GM12878 (cell line): Measurements from ENCODE around the gene CCL7. TPM values are rescaled to one million over a fixed set of nuclear protein-coding genes. Genes with fewer than 3 reads are reported as not detected.

Experiments
- ATAC-seq: fragments of 200-7000 bp; cut with Tn5 transposase; 3 replicates; pipeline ENCODE4 v1.9.1; 2020; ENCODE audit warnings: mild to moderate bottlenecking, moderate library complexity
- BruUV-seq: library from RNA; stranded (reverse); fragments of 400-500 nt; replicated peaks from 2 replicates; lab custom pipeline; 2021; lab: Mats Ljungman, UMichigan
- CTCF ChIA-PET: fragments of 300-600 bp; sonication (Branson Sonifier 250); formaldehyde crosslinking; extraction: SDS; loops from one replicate; lab custom pipeline; 2021; ENCODE audit warnings: inconsistent platforms; lab: Yijun Ruan, JAX
- POLR2A ChIA-PET: fragments of 350-600 bp; formaldehyde crosslinking; extraction: SDS; loops from one replicate; lab custom pipeline; 2021; ENCODE audit warnings: inconsistent platforms; lab: Charles Lee
- RAD21 ChIA-PET: fragments of 300-600 bp; sonication (Branson Sonifier 250); formaldehyde crosslinking; loops from one replicate; lab custom pipeline; 2023; ENCODE audit warnings: antibody characterized with exemption; ENCODE audit not compliant: unreplicated experiment; lab: Charles Lee
- SMC1A ChIA-PET: fragments of 300-600 bp; sonication (Branson Sonifier 250); formaldehyde crosslinking; loops from one replicate; lab custom pipeline; 2023; ENCODE audit not compliant: unreplicated experiment, uncharacterized antibody; lab: Charles Lee
- DNase-seq: peaks from one replicate; pipeline ENCODE4 v3.0.0-alpha.2; 2011; ENCODE audit warnings: low read depth, low spot score
- FAIRE-seq: peaks from 3 replicates; lab custom pipeline; 2011; peaks lifted over from hg19 to GRCh38; lab: Jason Lieb, UNC
- H2AFZ ChIP-seq: 2 replicates; pipeline ENCODE4 v1.6.0; 2011; ENCODE audit warnings: low read depth, low read length, control low read depth; ENCODE audit not compliant: control insufficient read depth
- H3K27ac ChIP-seq: 2 replicates; pipeline ENCODE4 v1.5.1; 2011; ENCODE audit warnings: control low read depth; ENCODE audit not compliant: control insufficient read depth, insufficient read depth
- H3K27me3 ChIP-seq, 2 experiments: replicated peaks in 1 of 2; 2 replicates each; pipeline versions ENCODE4 v1.6.0 to v1.6.1; 2011; ENCODE audit warnings: low read length in 1 of 2; ENCODE audit not compliant: control insufficient read depth in 2 of 2, insufficient read depth in 2 of 2
- H3K36me3 ChIP-seq, 2 experiments: 2 replicates each; pipeline ENCODE4 v1.5.1; 2011; ENCODE audit warnings: low read length in 1 of 2; ENCODE audit not compliant: control insufficient read depth in 2 of 2, insufficient read depth in 2 of 2
- H3K4me1 ChIP-seq: 2 replicates; pipeline ENCODE4 v1.6.1; 2011; ENCODE audit warnings: mild to moderate bottlenecking, low read length, moderate library complexity, mixed read lengths; ENCODE audit not compliant: control insufficient read depth, insufficient read depth
- H3K4me2 ChIP-seq: 2 replicates; pipeline ENCODE4 v1.6.0; 2011; ENCODE audit warnings: control low read depth; ENCODE audit not compliant: control insufficient read depth, insufficient read depth
- H3K4me3 ChIP-seq: fragments of 200-600 bp; sonication (generic); 2 replicates; pipeline ENCODE4 v1.5.1; 2016
- H3K79me2 ChIP-seq: 2 replicates; pipeline ENCODE4 v1.6.0; 2011; ENCODE audit warnings: low read length; ENCODE audit not compliant: control insufficient read depth, insufficient read depth
- H3K9ac ChIP-seq: 2 replicates; pipeline ENCODE4 v1.8.0; 2011; ENCODE audit warnings: low read length, control low read depth, mixed read lengths; ENCODE audit not compliant: control insufficient read depth, insufficient read depth
- H3K9me3 ChIP-seq: replicated peaks from 3 replicates; pipeline ENCODE4 v1.5.1; 2011; ENCODE audit warnings: mild to moderate bottlenecking, low read length; ENCODE audit not compliant: control insufficient read depth, insufficient read depth
- H4K20me1 ChIP-seq: 2 replicates; pipeline ENCODE4 v1.6.0; 2011; ENCODE audit not compliant: control insufficient read depth, insufficient read depth
- CEBPB ChIP-seq, 2 experiments: fragments of 150-350 bp in 1 of 2; IDR thresholded peaks; 2 replicates each; pipeline ENCODE4 v1.6.1; 2012 to 2014; ENCODE audit warnings: low read depth in 2 of 2, low read length in 2 of 2, borderline replicate concordance in 1 of 2, inconsistent platforms in 1 of 2
- EED ChIP-seq: sonication (generic); IDR thresholded peaks from 2 replicates; pipeline ENCODE4 v1.6.1; 2016; ENCODE audit warnings: antibody characterized with exemption, low read depth
- EZH2 ChIP-seq: IDR thresholded peaks from 2 replicates; pipeline ENCODE4 v1.6.1; 2012; ENCODE audit warnings: low read depth, mild to moderate bottlenecking, control low read depth, inconsistent platforms, low read length, borderline replicate concordance; ENCODE audit not compliant: control insufficient read depth
- KAT2A ChIP-seq: conservative IDR thresholded peaks from 2 replicates; pipeline ENCODE4 v1.6.1; 2011; ENCODE audit warnings: low read depth, low read length; ENCODE audit not compliant: control insufficient read depth
- POU2F2 ChIP-seq: IDR thresholded peaks from 3 replicates; pipeline ENCODE4 v1.6.1; 2011; ENCODE audit warnings: low read depth, mild to moderate bottlenecking, low read length, borderline replicate concordance
- RUNX3 ChIP-seq: IDR thresholded peaks from 2 replicates; pipeline ENCODE4 v1.6.1; 2012; ENCODE audit warnings: low read length, inconsistent platforms
- SMAD1 ChIP-seq: fragments of 450-650 bp; IDR thresholded peaks from 2 replicates; pipeline ENCODE4 v1.6.1; 2018; ENCODE audit warnings: mild to moderate bottlenecking, low read depth; ENCODE audit not compliant: partially characterized antibody
- SPI1 ChIP-seq: IDR thresholded peaks from 2 replicates; pipeline ENCODE4 v1.6.1; 2011; ENCODE audit warnings: low read depth, mild to moderate bottlenecking, low read length, moderate library complexity, borderline replicate concordance; ENCODE audit not compliant: insufficient read depth
- TCF12 ChIP-seq: IDR thresholded peaks from 2 replicates; pipeline ENCODE4 v1.6.1; 2011; ENCODE audit warnings: low read depth, mild to moderate bottlenecking, low read length
- WGBS: methylation state at CpG from one replicate; pipeline ENCODE4 v1.1.6; 2016; ENCODE audit warnings: low lambda C conversion rate; ENCODE audit not compliant: insufficient replicate concordance, insufficient coverage; ENCODE audit errors: missing lambda C conversion rate; 5-methylcytosine and 5-hydroxymethylcytosine counted together
- in situ Hi-C: fragments of 300-500 bp; cut with MboI; formaldehyde crosslinking; loops from 9 replicates; pipeline ENCODE4 v1.14.3; 2018; ENCODE audit warnings: mixed read lengths
- intact Hi-C: fragments of 100-400 bp; cut with micrococcal nuclease; formaldehyde crosslinking; loops from one replicate; pipeline ENCODE4 v1.14.2; 2022; ENCODE audit not compliant: unreplicated experiment
- polyA plus RNA-seq, 11 experiments: library from polyadenylated mRNA; depleted of rRNA in 4 of 11; unstranded in 6 of 11; stranded (reverse) in 5 of 11; fragments of >200 nt; fragmentation: Nextera tagmentation in 4 of 11; fragmentation: Illumina TruSeq in 1 of 11; extraction: Ambion mirVana in 4 of 11; extraction: Trizol in 1 of 11; gene quantifications; 1 replicate in 1 of 11; 2 replicates in 10 of 11; pipeline versions ENCODE4 v1.2.1 to v1.2.3, GENCODE V29; 2011 to 2016; ENCODE audit warnings: inconsistent platforms in 2 of 11, missing spikeins in 2 of 11, low read depth in 1 of 11
- total RNA-seq, 4 experiments: library from RNA; depleted of rRNA in 3 of 4; stranded (reverse); fragments of >200 nt in 3 of 4; fragmentation: Illumina TruSeq in 1 of 4; extraction: Trizol in 1 of 4; gene quantifications; 2 replicates each; pipeline versions ENCODE4 v1.2.1 to v1.2.3, GENCODE V29; 2013 to 2021
- TF ChIP-seq, protein P1 (sequence below): fragments of 450-650 bp; formaldehyde crosslinking; IDR thresholded peaks from 2 replicates; pipeline ENCODE4 v1.5.0; 2022; ENCODE audit warnings: mild to moderate bottlenecking, missing genetic modification characterization

The CCL7 gene
- total and polyA plus RNA-seq, 10 of the 15 experiments (the other 5 are each of a cell fraction or from before 2014, with no cell fraction given), result not detected

- no peak for FAIRE-seq
- Histone ChIP-seq H3K79me2 (no peaks in the 10 kb centered on the region), H3K27ac (no peak overlapping the region), H3K9ac (no peak overlapping the region), H4K20me1 (no peaks in the 10 kb centered on the region; the same call in 1 of the 2 replicates), H3K4me1 (peaks cover 16% of the 10 kb centered on the region)
- no peak for ATAC-seq
- CTCF ChIA-PET, result interaction anchor here (1.6 to 1.9 kb wide), 2 partner anchors 52 to 109 kb away, joined by 5 to 6 read pairs; no protein-coding TSS in a partner anchor
- SMC1A ChIA-PET, result no interaction called here
- no peak for DNase-seq
- no TSS peak for BruUV-seq
- intact Hi-C loops, result no loop called here
- POLR2A ChIA-PET, result no interaction called here
- no peak for TF ChIP-seq CEBPB (IDR thresholded peaks at IDR 0.05; ENCODE audit: borderline replicate concordance in 1 of 2, low read depth in 2 of 2, low read length in 2 of 2)
- no peak for TF ChIP-seq EED
- TF ChIP-seq SMAD1, result no peak
- TF ChIP-seq EZH2, result no peak
- no peak for TF ChIP-seq POU2F2
- no peak for TF ChIP-seq TCF12
- no peak for TF ChIP-seq KAT2A
- no peak for TF ChIP-seq RUNX3
- TF ChIP-seq, protein P1, sequence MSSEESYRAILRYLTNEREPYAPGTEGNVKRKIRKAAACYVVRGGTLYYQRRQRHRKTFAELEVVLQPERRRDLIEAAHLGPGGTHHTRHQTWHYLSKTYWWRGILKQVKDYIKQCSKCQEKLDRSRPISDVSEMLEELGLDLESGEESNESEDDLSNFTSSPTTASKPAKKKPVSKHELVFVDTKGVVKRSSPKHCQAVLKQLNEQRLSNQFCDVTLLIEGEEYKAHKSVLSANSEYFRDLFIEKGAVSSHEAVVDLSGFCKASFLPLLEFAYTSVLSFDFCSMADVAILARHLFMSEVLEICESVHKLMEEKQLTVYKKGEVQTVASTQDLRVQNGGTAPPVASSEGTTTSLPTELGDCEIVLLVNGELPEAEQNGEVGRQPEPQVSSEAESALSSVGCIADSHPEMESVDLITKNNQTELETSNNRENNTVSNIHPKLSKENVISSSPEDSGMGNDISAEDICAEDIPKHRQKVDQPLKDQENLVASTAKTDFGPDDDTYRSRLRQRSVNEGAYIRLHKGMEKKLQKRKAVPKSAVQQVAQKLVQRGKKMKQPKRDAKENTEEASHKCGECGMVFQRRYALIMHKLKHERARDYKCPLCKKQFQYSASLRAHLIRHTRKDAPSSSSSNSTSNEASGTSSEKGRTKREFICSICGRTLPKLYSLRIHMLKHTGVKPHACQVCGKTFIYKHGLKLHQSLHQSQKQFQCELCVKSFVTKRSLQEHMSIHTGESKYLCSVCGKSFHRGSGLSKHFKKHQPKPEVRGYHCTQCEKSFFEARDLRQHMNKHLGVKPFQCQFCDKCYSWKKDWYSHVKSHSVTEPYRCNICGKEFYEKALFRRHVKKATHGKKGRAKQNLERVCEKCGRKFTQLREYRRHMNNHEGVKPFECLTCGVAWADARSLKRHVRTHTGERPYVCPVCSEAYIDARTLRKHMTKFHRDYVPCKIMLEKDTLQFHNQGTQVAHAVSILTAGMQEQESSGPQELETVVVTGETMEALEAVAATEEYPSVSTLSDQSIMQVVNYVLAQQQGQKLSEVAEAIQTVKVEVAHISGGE (CRISPR knock-in tag), result no peak
- no peak for TF ChIP-seq SPI1
- TF ChIP-seq, all 136 proteins: peak for 0
- H3K27me3 ChIP-seq, result peaks cover 1 to 17% of the 10 kb centered on the region in 2 experiments; a peak in 3 of 4 replicates
- no peak overlapping the region for H2AFZ ChIP-seq
- no peaks in the 10 kb centered on the region for H3K36me3 ChIP-seq
- H3K9me3 ChIP-seq, result no peaks in the 10 kb centered on the region
- H3K4me2 ChIP-seq, result no peak overlapping the region
- in situ Hi-C loops, result no loop called here
- no peak overlapping the region for H3K4me3 ChIP-seq
- RAD21 ChIA-PET, result no interaction called here
- WGBS, result 37% methylated on average over 3 of the region's 3 CpGs
Observed at GRCh38 chr17:34253139-34253525, 16.9 kb upstream of the CCL7 start.
